GM18502 (cell line): ENCODE data around the gene R3HCC1L.
"Not testable (repeated sequence)": the region's sequence is repeated elsewhere in the genome, so short reads cannot be mapped to it uniquely, and the experiment has no call there.

Experiments
- ATAC-seq: cut with Tn5 transposase; IDR thresholded peaks from one replicate; pipeline ENCODE4 v1.9.1; 2021; ENCODE audit warnings: mild to moderate bottlenecking; ENCODE audit not compliant: unreplicated experiment, poor library complexity

The R3HCC1L gene

DNA sequence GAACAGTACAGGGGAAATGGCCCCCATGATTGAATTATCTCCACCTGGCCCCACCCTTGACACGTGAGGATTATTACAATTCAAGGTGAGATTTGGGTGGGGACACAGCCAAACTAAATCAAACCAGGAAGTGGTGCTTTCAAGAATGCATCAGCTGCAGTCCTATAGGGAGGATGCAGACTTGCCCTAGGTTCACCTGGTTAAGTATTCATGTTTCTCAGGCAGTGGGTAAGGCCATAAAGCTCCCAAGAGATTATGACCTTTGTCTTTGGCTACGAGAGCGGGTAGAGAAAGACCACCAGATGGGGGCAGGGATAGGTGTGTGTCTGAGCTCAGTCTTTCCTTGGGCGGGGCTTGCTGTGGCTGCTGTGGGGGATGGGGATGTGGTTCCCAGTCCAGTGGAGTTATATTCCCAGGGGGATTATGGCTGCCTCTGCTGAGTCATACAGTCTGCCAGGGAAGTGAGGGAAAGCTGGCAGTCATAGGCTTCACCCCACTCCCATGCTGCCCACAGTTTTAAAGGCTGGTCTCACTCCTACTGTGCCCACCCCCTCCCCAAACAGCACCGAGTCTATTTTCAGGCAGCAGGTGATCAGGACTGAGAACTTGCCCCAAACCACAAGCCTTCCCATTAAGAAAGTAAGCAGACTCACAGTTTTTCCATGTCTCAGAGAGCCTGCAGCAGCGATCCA, 8.4 kb upstream of the R3HCC1L start:
- ATAC-seq = no peak

DNA sequence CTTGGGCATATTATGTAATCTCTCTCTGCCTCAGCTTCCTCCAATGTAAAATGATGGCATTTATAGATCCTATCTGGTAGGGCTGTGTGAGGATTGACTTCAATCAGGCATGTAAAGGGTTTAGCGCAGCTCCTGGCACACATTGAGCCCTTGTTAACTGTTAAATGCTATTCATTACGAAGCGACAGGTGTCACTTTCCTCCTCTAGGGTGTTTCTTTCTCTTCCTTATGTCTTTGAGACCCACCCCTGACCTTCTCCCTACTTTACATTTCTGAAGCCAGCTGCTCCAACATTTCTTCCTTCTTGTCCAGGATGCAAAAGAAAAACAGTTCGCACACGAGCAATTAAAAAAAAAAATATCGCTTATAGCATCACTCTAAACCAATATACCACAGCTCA, 5.7 kb upstream of the R3HCC1L start:
- ATAC-seq = no peak

DNA sequence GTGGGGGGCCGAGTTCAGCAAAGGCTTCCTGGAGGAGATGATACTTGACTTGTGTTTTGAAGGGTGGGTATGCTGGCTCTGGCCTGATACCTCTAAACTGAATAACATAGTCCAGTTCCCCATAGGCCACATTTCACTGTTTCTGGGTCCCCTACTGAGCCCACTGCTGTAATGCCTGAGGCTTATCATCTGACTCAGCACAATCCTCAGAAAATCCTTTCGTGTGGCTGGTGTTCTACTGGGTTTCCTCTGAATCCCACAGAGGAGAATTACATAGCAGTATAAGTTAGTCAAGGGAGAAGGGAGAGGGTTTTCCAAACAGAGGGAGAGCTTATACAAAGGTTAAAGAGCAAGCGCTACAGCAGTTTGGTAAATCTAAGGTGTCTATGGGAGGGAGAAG, 2.8 kb upstream of the R3HCC1L start:
- no peak for ATAC-seq

DNA sequence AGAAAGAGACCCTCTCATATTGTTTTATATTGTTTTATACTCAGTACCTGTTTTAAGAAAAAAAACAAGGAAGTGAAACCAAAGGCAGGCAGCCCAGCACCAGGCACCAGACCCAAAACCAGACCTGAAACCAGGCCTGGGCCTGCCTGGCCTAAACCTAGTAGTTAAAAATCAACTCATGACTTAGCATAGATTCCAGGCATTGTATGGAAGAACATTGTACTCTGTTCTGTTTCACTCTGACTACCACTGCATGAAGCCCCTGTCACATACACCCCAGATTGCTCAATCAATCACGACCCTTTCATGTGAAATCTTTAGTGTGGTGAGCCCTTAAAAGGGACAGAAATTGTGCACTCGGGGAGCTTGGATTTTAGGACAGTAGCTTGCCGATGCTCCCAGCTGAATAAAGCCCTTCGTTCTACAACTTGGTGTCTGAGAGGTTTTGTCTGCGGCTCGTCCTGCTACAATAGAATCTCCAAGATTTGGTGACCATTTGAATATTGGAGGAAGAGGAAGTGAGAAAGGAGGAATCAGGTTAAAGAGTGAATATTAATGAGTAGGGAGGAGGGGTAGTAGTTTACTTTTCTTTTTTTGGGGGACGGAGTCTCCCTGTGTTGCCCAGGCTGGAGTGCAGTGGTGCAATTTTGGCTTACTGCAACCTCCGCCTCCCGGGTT, 1.2 kb upstream of the R3HCC1L start:
- ATAC-seq = peak; percentile 44

DNA sequence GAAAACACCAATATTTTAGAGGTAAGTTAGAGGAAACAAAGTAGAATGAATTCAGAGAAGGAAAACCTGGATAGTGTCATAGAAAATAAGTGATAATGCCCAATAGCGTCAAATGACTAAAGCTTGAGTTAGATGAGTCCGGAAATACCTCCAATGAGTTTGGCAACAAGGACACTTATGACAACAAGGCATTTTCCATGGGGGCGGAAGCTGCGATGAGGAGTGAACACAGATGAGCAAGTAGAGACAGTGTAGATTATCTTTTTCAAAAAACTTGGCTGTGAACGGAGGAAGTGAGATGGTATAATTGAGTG, 383 bp upstream of the R3HCC1L start:
- ATAC-seq = no peak

DNA sequence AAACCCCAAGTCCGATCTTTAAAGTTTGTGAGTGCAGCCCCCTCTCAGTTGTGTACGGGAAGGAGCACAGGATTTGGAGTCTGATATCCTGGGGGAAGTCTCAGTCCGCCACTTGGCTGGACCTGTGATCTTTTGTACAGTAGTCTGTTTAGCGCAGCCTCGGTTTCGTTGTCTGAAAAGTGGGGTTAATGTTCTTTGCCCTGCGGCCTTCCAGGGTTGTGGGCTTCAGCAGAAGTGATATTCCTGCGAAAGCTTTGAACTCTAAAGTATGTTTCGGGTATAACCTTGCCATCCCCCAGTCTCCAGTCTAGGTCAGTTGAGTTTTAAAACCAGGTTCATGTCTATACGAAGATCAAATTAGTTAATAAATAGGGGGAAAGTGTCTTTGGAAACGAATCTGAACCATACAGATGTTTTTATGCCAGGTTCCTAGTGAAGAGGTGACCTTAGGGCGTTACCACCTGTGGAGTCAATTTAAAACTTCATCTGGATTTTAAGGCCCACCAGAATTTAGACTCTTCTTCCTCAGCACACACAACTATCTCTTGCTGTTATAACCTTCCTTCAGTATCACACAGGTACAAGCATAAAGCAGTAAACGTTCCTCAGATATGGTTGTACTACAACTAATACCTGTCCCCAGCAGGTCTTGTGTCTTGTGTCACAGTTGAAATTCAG, 904 bp downstream of the R3HCC1L start:
- ATAC-seq = peak; percentile 4

DNA sequence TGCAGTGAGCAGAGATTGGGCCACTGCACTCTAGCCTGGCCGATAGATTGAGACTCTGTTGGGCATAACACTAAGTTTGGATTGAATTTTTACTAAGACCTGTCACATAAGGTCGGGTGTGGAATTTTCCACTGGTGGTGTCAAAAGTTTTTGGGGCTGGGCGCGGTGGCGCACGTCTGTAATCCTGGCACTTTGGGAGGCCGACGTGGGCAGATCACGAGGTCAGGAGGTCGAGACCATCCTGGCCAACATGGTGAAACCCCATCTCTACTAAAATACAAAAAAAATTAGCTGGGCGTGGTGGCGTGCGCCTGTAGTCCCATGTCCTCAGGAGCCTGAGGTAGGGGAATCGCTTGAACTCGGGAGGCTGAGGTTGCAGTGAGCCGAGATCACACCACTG, 2.3 kb downstream of the R3HCC1L start:
- ATAC-seq = not testable (repeated sequence)

DNA sequence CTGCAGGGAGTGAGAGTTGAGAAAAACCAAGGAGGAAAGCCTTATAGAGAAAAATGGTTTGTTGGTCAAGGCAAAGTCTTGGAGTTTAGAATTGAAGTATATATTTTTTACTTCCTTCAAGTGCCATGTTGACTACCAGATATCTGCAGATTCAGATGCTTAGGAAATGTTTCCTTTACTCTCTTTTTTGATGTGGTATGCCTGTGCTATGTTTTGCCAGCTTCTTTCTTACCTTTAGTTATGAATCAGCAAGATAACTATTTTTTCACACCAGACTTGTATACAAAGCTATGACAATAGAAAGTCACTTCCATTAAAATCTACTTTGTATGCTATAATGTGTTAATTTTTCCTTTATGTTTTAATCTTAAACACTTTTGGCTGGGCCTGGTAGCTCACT, 3.6 kb downstream of the R3HCC1L start:
- ATAC-seq = no peak

DNA sequence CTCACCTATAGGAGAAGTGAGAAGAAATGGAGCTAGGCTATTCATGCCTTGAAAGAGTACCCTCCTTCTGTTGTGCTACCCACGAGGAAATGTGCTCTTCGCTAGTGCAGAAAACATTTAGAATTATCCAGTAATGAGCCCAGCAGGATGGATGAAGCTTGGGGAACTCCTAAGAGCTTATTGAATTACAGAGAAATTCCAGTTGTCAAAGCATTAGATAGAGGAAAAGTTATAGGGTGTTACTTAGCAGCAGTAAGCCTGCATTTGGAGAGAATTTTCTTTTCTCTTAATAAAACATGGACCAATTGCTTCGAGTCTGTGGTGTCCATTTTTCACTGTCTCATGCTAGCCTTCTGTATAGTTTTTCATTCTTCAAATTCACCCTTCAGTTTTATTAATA, 5.0 kb downstream of the R3HCC1L start:
- ATAC-seq = no peak

DNA sequence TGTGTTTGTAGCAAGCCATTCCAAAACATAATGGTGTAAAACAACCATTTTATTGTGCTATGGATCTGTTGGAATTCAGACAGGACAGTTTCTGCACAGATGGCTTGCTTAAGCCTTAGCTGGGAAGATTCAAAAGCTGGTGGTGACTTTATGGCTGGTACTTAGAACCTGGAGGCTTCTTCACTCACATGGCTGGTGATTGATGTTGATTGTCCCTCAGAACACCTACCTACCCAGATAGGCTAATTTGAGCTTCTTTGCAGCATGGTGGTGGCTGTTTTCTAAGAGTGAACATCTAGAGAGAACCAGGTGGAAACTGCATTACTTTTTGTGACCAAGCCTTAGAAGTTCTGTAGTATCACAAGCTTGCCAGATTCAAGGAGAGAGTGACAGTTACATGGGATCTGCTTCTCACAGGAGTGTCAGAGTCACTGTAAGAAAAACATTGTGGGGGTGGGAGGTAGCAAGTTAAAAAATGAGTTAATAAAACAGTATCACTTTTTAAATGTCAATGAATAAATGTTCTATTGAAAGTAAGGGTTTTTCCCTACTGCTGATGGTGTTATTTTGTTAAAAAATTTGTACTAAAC, 7.1 kb downstream of the R3HCC1L start:
- no peak for ATAC-seq

DNA sequence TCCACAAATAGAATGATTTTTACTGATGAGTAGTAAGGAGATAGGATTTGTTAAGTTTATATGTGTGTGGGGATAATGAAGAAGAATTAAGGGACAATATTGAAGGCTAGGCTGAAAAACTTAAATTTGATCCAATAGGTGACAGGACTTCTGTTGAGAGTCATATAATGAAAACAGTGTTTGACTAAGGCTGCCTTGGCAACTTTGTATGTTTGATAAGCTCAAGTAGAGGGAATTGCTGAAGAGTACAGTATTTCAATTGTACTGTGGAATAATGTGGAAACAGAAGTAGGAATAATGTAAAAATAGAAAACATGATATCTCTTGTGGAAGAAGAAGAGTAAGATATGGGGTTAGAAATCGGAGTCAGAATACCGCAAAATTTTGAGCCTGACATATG, 10.5 kb downstream of the R3HCC1L start:
- ATAC-seq = no peak

DNA sequence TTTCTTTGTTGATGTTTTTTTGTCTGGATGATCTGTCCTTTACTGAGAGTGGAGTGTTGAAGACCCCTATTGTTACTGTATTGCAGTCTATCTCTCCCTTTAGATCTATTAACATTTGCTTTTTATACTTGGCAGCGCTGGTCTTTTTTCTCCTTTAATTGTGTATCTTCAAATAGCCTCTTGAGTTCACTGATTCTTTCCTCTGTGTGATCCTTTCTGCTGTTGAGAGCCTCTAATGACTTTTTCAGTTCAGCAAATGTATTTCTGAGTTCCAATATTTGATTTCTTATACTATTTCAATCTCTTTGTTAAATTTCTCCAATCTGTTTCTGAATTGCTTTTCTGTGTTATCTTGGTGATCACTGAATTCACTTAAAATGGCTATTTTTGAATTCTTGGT, 15.4 kb downstream of the R3HCC1L start:
- no peak for ATAC-seq

DNA sequence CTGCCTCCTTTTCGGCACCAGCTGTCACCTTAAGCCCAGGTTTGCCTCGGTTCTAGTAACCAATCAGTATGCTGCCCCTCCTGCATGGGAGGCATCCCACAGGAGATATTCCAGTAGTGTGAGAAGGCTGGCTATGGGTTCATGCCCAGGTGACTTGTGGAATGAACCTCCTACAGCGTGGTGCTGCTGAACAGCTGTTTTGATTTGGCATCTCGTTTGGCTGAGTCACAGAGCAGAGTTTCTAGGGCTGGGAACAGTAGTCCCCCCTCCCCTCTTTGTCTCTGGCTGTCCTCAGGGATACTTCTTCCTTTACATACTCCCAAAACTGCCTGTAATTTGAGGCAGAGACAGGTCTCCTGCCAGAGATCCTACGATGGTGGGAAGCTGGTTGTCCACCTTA, 16.1 kb downstream of the R3HCC1L start:
- no peak for ATAC-seq

DNA sequence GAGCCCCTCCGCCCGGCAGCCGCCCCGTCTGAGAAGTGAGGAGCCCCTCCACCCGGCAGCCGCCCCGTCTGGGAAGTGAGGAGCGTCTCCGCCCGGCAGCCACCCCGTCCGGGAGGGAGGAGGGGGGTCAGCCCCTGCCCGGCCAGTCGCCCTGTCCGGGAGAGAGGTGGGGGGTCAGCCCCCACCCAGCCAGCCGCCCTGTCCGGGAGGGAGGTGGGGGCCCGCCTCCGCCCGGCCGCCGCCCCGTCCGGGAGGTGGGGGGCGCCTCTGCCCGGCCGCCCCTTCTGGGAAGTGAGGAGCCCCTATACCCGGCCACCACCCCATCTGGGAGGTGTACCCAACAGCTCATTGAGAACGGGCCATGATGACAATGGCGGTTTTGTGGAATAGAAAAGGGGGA, 18.3 kb downstream of the R3HCC1L start:
- ATAC-seq = not testable (repeated sequence)

DNA sequence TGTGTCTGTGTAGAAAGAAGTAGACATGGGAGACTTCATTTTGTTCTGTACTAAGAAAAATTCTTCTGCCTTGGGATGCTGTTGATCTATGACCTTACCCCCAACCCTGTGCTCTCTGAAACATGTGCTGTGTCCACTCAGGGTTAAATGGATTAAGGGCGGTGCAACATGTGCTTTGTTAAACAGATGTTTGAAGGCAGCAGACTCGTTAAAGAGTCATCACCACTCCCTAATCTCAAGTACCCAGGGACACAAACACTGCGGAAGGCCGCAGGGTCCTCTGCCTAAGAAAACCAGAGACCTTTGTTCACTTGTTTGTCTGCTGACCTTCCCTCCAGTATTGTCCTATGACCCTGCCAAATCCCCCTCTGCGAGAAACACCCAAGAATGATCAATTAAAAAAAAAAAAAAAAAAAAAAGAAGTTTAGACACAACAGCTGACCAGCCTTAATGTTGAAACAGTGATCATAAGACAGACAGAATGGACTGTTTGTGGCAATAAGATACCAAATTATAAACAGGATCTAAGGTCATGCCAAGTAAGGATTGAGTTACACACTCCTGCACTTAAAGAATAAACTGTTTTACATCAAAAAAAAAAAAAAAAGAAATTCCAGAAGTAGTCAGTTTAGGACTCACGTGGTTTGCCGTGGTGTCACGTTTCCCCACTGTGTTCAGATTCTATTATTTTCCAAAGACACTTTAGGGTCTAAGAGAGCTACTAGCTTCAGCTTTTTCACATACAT, 18.9 kb downstream of the R3HCC1L start:
- ATAC-seq = not testable (repeated sequence)

DNA sequence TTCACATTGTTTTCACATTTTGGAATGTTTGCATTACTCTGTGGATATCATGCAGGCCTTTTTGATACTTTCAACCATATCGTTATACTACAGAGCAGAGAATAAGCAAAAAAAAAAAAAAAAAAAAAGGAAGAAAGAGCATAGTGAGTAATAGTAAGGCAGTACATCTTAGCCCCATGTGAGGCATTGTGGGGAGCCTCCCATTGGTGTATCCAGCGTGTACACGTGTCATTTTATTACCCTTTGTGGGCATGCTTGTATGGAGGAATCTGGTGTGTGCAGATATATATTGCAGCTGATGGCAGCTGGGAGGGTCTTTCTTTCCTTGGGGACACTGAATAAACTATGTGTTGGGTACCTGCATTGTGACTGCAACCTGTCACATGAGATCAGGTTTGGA, 19.6 kb downstream of the R3HCC1L start:
- ATAC-seq = no peak

DNA sequence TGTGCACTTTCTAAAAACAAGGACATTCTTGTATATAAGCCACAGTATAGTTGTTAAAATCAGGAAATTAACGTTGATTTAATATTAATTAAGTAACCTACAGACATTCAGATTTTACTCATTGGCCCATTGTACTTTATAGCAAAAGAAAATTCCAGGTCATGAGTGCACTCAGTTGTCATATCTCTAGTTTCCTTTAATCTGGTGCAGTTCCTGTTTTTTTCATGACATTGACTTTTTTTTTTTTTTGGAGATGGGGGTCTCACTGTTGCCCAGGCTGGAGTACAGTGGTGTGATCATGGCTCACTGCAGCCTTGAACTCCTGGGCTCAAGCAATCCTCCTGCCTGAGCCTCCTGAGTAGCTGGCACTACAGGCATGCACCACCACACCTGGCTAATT, 24.1 kb downstream of the R3HCC1L start:
- ATAC-seq = no peak

DNA sequence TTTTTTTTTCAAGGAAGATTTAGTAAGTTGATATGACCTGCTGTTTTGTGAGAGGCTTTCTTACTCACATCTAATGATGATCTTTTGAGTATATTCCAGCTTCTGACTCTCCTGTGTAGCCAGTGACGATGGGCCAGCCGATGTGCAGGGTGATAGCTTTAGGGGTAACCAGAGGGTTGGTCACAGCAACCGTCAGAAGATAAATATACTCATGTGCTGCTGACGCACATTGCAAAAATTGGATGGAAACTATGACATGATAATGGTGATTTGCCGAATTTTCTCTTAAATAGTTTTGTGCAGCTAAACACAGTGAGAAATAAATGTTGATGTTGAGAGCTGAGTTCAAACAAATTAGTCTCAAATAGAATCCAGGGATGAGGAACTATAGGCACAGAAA, 29.5 kb downstream of the R3HCC1L start:
- ATAC-seq = no peak

DNA sequence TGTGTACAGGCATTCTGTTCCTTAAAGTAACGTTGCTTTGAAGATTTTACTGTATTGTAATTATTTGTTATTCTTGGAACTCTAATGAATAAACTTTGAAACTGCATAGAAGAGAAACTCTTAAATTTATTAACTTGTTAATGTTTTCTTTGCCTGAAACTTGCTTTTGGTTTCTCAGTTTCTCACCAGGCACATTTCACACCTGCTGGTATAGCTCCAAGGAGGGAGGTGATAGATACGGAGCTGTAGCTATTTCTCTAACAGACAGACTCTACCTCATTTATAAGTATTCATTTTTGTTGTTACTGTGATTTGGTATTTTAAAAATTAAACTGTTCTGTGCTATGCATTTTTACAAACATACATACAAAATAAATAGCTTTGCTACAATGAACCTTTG, 32.7 kb downstream of the R3HCC1L start:
- no peak for ATAC-seq

DNA sequence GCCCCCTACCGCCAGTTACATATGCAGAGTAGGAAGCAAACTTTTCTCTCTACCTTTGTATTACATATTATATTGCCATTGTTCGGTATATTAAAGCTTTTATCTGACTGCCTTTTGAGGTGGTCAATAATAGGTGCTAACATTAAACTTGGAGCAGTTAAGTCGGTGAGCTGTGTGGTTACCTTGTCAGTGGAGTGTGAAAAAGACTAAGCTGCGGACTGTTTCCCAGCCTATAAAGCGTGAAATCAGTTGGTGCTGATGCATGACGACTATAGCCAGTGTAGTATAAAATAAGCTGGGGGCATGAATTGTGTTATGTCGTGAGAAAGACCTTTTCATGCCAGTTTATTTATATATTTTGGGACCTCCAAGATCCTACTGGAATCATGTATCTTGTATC, 33.7 kb downstream of the R3HCC1L start:
- peak; percentile 56 for ATAC-seq

DNA sequence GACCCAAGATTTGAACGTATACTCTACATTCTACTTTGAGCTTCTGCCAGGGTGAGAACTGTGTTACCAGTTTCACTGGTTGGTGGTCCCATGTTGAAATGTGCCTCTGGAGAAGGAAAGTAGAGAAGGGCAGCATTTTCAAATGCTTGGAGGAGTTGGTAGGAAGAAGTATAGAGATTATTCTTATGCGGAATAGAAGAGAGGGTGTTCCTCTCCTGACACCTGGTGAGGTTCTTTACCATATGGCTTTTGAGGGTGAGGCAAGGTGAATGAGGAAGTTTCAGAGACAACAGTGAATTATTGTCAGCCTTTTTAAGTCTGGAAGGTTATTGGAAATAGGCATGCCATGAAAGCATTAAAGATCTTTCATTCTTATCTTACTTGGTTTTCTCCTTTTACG, 34.3 kb downstream of the R3HCC1L start:
- no peak for ATAC-seq
